Measurements from ENCODE around the gene LCP2. TPM values are rescaled to one million over a fixed set of nuclear protein-coding genes. Genes with fewer than 3 reads are reported as not detected.

The LCP2 gene
- total RNA-seq, 4 donors from 2014 or later, result 45.8 to 120 (median 55.0) TPM

- TF ChIP-seq CTCF (IDR thresholded peaks at IDR 0.05; ENCODE audit: low read depth), result no peak
These were observed 51.3 kb downstream of the LCP2 start for GRCh38 chr5:170246126-170246870.

GRCh38 chr5:170238456-170239196 is 59.0 kb downstream of the LCP2 start:
- no peak for TF ChIP-seq CTCF (IDR thresholded peaks at IDR 0.05; ENCODE audit: low read depth)

- TF ChIP-seq CTCF (IDR thresholded peaks at IDR 0.05; ENCODE audit: low read depth), result no peak
These were observed 61.4 kb downstream of the LCP2 start for GRCh38 chr5:170235876-170236864.

GRCh38 chr5:170233358-170233892 is 64.2 kb downstream of the LCP2 start:
- TF ChIP-seq CTCF (IDR thresholded peaks at IDR 0.05; ENCODE audit: low read depth), result no peak

GRCh38 chr5:170232786-170233185 is 64.8 kb downstream of the LCP2 start, which contains the start of gene C5orf58:
Gene C5orf58, plus strand, starts transcription at chr5:170232985. Its CDS starts 1,992 bp downstream, at chr5:170234977.
- no peak for TF ChIP-seq CTCF (IDR thresholded peaks at IDR 0.05; ENCODE audit: low read depth)

GRCh38 chr5:170228762-170229435 is 68.7 kb downstream of the LCP2 start:
- no peak for TF ChIP-seq CTCF (IDR thresholded peaks at IDR 0.05; ENCODE audit: low read depth)
